PC-3 (cell line): ENCODE results near the gene PTCD1.

ENCODE experiments used
- CTCF ChIP-seq: fragments of 300-600 bp; sonication (generic); conservative IDR thresholded peaks from 2 replicates; pipeline ENCODE4 v1.5.1; 2017; ENCODE audit warnings: antibody characterized with exemption, low read depth, mild to moderate bottlenecking, low read length
- EZH2 ChIP-seq: fragments of 300-600 bp; sonication (generic); IDR thresholded peaks from one replicate; pipeline ENCODE4 v1.6.1; 2017; ENCODE audit warnings: antibody characterized with exemption, mild to moderate bottlenecking, low read length; ENCODE audit not compliant: unreplicated experiment
- EZH2phosphoT487 ChIP-seq: fragments of 300-600 bp; sonication (generic); IDR thresholded peaks from 2 replicates; pipeline ENCODE4 v1.6.1; 2018; ENCODE audit warnings: mild to moderate bottlenecking, antibody characterized with exemption, low read length, borderline replicate concordance

GRCh38 chr7:99397297-99397983 lies 41.2 kb downstream of the PTCD1 start:
- no peak for TF ChIP-seq EZH2
- TF ChIP-seq CTCF: no peak
- TF ChIP-seq EZH2phosphoT487: no peak
